ENCODE data around the gene IFT80. TPM values are rescaled to one million over a fixed set of nuclear protein-coding genes. Genes with fewer than 3 reads are reported as not detected.

IFT80 gene
- total and polyA plus RNA-seq, 2 donors (not counting 1 experiment from before 2014, with no cell fraction given): 38.4 to 75.0 TPM

DNA sequence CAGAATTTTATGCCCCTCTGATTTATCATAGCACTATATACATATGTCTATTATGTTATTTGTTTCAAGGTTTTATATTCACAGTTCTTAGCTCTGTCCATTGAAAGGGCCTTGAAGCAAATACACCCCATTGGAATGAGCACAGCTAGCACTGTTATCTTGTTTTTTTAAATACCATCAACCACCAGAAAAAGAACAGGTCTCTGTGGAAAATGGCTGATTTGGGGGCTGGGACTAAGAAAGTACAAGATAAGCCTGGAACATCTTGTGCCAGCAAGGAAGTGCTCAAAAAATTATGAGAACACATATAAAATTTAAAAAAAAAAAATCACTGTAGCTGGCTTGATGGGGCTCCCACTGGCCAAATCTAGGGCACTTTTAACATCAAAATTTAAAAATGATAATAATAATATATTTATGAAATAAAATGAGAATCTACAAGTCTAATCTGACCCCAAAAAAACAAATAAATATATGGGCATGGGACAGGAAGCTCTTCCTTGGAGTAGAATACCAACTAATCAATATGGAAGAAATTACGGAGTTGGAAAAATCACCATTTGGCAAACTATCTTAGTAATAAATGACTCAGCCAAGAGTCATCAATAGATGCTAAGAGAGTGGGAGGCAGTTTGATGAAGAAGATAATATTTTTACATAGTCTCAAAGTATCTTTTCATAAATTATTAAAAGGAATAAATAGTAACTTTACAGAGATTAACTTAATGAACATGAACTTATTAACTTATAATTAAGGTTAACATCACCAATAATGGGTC, 20.5 kb downstream of the IFT80 start:
- peak in 1 of 2 donors; percentile 36 for DNase-seq (ENCODE audit: low read depth in 2 of 2)
- Histone ChIP-seq H3K4me3 (replicated peaks in 1 of 4; ENCODE audit: control extremely low read depth in 1 of 4, insufficient read depth in 1 of 4, low read depth in 3 of 4, low read length in 4 of 4) (no peak overlapping the region), H3K4me2 (ENCODE audit: extremely low read depth, insufficient read depth, low read length) (no peak overlapping the region), H2AFZ (ENCODE audit: low read length) (no peak overlapping the region), H3K27ac (ENCODE audit: insufficient read depth, low read length) (no peak overlapping the region), H3K4me1 (ENCODE audit: control insufficient read depth, extremely low read depth, insufficient read depth, low read length) (peaks cover 9% of the 10 kb centered on the region), H3K9ac (ENCODE audit: insufficient read depth, low read length) (no peak overlapping the region), H3K36me3 (ENCODE audit: control insufficient read depth, insufficient read depth, low read length) (peaks cover 3% of the 10 kb centered on the region), H4K20me1 (ENCODE audit: control insufficient read depth, extremely low read depth, insufficient read depth, low read length) (no peaks in the 10 kb centered on the region), H3K9me3 (ENCODE audit: control insufficient read depth, insufficient read depth, low read depth, low read length) (no peaks in the 10 kb centered on the region), H3K27me3 (ENCODE audit: control insufficient read depth, insufficient read depth, low read length) (no peaks in the 10 kb centered on the region), H3K79me2 (ENCODE audit: control insufficient read depth, insufficient read depth, low read length) (peaks cover 3% of the 10 kb centered on the region)
- TF ChIP-seq EZH2 (IDR thresholded peaks at IDR 0.05; ENCODE audit: low read length, missing control alignments): no peak
- TF ChIP-seq CTCF (conservative IDR thresholded peaks at IDR 0.05 in 1 of 2, IDR thresholded peaks at IDR 0.05 in 1 of 2; ENCODE audit: low read depth in 1 of 2, low read length in 2 of 2): no peak

GRCh38 chr3:160376681-160377080, 22.3 kb downstream of the IFT80 start:
- no peak overlapping the region for H3K4me3 ChIP-seq (replicated peaks in 1 of 4; ENCODE audit: control extremely low read depth in 1 of 4, insufficient read depth in 1 of 4, low read depth in 3 of 4, low read length in 4 of 4)
- no peaks in the 10 kb centered on the region for H3K9me3 ChIP-seq (ENCODE audit: control insufficient read depth, insufficient read depth, low read depth, low read length)
- TF ChIP-seq CTCF (conservative IDR thresholded peaks at IDR 0.05 in 1 of 2, IDR thresholded peaks at IDR 0.05 in 1 of 2; ENCODE audit: low read depth in 1 of 2, low read length in 2 of 2) (no peak), EZH2 (IDR thresholded peaks at IDR 0.05; ENCODE audit: low read length, missing control alignments) (no peak)
- no peak overlapping the region for H3K9ac ChIP-seq (ENCODE audit: insufficient read depth, low read length)
- peaks cover 16% of the 10 kb centered on the region for H3K4me1 ChIP-seq (ENCODE audit: control insufficient read depth, extremely low read depth, insufficient read depth, low read length)
- H4K20me1 ChIP-seq (ENCODE audit: control insufficient read depth, extremely low read depth, insufficient read depth, low read length): no peaks in the 10 kb centered on the region
- H3K4me2 ChIP-seq (ENCODE audit: extremely low read depth, insufficient read depth, low read length): peak overlapping the region; percentile 40
- H3K27me3 ChIP-seq (ENCODE audit: control insufficient read depth, insufficient read depth, low read length): no peaks in the 10 kb centered on the region
- peak in 1 of 2 donors; percentile 82 for DNase-seq (ENCODE audit: low read depth in 2 of 2)
- no peak overlapping the region for H2AFZ ChIP-seq (ENCODE audit: low read length)
- H3K36me3 ChIP-seq (ENCODE audit: control insufficient read depth, insufficient read depth, low read length): peaks cover 3% of the 10 kb centered on the region
- no peak overlapping the region for H3K27ac ChIP-seq (ENCODE audit: insufficient read depth, low read length)
- H3K79me2 ChIP-seq (ENCODE audit: control insufficient read depth, insufficient read depth, low read length): peaks cover 3% of the 10 kb centered on the region

DNA sequence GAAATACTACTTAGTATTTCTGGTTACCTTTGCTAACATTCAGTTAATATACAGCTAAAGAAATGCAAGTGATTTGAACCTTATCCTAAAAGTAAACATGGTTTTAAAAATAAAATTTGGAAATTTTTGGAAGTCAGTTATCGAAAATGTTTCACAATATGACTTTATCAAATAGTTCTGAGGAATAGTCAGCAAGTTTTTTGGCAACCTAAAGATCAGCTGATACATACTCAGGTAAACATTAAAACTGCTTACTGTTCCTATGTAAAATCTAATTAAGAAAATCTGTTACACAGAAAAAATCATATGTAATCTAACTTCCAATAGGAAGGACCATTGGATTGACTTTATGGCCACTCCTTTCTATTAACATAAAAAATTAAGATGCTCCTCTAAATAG, 24.1 kb downstream of the IFT80 start:
- no peak overlapping the region for H3K9ac ChIP-seq (ENCODE audit: insufficient read depth, low read length)
- no peak overlapping the region for H2AFZ ChIP-seq (ENCODE audit: low read length)
- H3K79me2 ChIP-seq (ENCODE audit: control insufficient read depth, insufficient read depth, low read length): no peaks in the 10 kb centered on the region
- no peak for TF ChIP-seq EZH2 (IDR thresholded peaks at IDR 0.05; ENCODE audit: low read length, missing control alignments)
- no peak overlapping the region for H3K27ac ChIP-seq (ENCODE audit: insufficient read depth, low read length)
- peaks cover 16% of the 10 kb centered on the region for H3K4me1 ChIP-seq (ENCODE audit: control insufficient read depth, extremely low read depth, insufficient read depth, low read length)
- H3K4me3 ChIP-seq (replicated peaks in 1 of 4; ENCODE audit: control extremely low read depth in 1 of 4, insufficient read depth in 1 of 4, low read depth in 3 of 4, low read length in 4 of 4): no peak overlapping the region
- no peaks in the 10 kb centered on the region for H4K20me1 ChIP-seq (ENCODE audit: control insufficient read depth, extremely low read depth, insufficient read depth, low read length)
- no peak for DNase-seq (ENCODE audit: low read depth in 2 of 2)
- H3K4me2 ChIP-seq (ENCODE audit: extremely low read depth, insufficient read depth, low read length): no peak overlapping the region
- peaks cover 3% of the 10 kb centered on the region for H3K36me3 ChIP-seq (ENCODE audit: control insufficient read depth, insufficient read depth, low read length)
- H3K27me3 ChIP-seq (ENCODE audit: control insufficient read depth, insufficient read depth, low read length): no peaks in the 10 kb centered on the region
- no peaks in the 10 kb centered on the region for H3K9me3 ChIP-seq (ENCODE audit: control insufficient read depth, insufficient read depth, low read depth, low read length)

Measured in fibroblast of lung (primary cell).